SIG-M5 treated with dmso at 0.1 percent for 504 hours (cell line): ENCODE measurements around the gene CBX8.

Experiments
- DNase-seq: peaks from one replicate; lab custom pipeline; 2025; ENCODE audit not compliant: unreplicated experiment; lab: John Stamatoyannopoulos, UW

CBX8 gene

GRCh38 chr17:79806863-79807720, 10.2 kb upstream of the CBX8 start:
- no peak for DNase-seq

- DNase-seq, result no peak
These were observed 9.5 kb upstream of the CBX8 start for GRCh38 chr17:79806446-79806760.

DNA sequence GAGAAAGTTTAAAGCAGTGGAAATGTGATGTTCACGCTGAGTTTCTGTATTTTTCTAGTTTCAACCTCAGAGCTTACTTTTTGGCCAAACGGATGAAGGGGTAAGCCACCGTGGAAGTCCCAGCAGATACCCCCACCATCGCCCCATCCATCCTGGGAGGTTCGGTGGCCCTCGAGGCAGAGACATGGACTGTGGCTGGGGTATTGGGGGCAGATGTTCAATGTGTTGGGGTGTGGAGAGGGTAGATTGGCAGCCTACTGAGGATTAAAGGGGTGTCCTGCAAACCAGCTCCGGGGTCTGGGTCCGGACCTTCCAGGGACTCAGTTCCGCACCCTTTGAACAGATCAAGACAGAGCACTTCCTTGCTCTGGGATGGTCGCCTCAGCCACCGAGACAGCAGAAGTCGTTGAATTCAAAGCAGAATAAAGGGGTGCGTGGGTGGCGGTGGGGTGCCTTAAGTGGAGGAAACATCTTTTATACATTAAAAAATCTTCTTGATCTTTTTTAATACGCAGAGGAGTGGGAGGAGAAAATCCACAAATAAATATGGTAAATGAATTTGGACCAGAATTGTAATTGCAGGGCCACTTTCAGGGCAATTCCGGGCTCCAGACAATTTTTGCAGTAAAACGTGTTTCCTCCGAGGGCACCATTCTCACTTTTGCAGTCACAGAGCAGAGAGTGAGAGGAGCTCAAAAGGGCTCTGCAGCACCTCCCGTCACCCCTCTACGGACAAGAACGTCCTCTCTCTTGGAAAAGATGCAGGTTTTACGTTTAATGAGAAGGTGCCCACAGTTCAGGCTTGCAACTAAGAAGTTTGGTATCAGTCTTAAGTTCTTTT, 8.2 kb upstream of the CBX8 start:
- no peak for DNase-seq

- DNase-seq, result peak; percentile 80
These were observed 7.3 kb upstream of the CBX8 start for GRCh38 chr17:79803997-79804855.

DNA sequence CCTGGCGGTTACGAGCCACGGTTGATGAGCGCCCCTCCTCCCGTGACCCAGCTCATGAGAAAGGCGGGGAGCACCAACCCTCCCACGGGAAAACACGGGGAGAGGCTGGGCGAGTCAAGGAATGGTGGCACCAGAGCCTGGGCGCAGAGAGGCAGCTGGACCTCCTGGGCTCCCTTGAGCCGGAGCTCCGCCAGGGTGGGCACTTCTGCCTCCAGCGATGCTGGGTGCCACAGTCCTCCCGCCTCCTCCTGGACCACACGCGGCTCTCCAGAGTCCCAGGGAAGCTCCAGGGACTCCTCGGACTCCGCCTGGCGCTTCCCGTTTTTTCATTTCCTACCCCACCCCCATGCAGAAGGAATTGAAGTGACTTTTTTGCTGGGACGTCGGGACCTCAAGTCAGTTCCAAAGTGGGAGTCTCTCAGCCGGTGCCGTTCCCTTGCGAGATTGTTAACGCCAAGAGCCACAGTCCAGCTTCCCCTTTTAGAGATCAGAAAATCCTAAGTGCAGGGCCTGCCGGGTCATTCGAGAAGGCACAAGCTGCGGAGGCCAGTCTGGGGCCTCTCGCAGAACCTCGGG, 6.6 kb upstream of the CBX8 start:
- DNase-seq, result peak; percentile 43

DNA sequence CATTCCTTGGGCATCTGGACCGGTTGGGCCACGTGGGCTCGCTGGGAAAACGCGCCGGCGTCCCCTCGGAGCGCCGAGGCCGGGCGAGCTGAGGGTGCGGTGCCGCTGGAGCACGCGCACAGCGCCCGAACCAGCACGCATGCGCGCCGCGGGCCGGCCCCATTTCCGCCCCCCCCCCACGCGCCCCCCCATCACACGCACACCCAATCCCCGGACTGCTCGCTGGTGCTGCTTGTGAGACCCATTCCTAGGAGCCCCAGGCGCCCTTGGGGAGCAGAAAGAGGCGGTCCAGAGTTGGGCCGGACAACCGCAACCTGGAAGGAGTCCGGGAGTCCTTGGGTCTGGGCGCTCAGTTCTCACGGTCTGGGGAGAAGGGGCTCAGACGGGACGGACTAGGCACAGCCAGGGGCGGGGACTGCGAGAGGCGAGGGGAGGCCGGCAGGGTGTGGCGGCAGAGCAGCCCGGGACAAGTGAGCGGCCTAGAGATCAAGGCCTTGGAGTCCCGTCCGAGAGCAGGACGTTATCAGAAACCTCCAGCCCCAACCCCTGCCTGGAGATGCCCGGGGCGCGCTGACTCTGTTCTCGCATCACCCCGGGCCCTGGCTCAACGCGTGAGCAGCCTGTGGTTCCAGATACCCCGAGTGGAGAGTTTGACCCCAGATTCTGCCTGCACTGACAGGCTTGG, 6.0 kb upstream of the CBX8 start:
- no peak for DNase-seq

GRCh38 chr17:79802039-79802735, 5.3 kb upstream of the CBX8 start:
- DNase-seq, result no peak

GRCh38 chr17:79801156-79802038, 4.5 kb upstream of the CBX8 start:
- peak; percentile 77 for DNase-seq

DNA sequence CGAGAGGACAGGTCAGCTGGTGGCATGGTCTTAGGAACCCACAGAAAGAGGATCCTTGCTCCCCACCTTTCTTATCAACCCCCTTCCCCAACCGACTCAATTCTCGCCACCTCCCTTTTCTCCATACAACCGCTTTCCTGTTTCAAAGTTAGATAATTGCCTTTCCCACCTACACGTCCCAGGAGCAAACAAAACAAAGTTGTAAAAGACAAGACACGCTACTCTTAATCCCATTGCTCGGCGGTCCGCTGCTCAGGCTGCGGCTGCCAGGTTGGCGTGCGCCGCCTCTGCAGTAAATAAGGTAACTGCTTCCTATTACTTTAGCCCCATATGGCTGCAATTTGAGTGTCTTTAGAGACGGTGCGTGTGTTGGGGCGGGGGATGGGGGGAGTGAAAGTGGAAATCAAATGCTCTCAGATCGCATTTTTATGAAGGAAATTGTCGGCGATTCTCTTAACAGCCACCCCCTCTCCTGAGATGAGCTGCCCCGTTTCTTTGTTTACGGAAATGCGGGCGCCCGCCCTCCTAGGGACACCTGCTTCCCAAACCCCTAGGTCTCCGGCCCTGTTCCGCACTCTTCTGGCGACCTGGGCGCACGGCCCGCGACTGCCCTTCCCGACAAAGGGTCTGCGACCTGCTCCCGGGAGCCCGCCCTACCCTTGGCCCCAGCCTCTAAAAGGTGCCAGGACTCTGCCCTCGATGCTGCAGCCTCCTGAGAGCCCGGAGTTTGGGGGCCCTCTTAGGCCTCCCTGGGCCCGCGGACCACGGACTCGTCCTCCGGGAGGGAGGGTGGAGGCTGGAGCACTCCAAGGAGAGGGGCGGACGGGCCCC, 3.7 kb upstream of the CBX8 start:
- peak; percentile 64 for DNase-seq

DNA sequence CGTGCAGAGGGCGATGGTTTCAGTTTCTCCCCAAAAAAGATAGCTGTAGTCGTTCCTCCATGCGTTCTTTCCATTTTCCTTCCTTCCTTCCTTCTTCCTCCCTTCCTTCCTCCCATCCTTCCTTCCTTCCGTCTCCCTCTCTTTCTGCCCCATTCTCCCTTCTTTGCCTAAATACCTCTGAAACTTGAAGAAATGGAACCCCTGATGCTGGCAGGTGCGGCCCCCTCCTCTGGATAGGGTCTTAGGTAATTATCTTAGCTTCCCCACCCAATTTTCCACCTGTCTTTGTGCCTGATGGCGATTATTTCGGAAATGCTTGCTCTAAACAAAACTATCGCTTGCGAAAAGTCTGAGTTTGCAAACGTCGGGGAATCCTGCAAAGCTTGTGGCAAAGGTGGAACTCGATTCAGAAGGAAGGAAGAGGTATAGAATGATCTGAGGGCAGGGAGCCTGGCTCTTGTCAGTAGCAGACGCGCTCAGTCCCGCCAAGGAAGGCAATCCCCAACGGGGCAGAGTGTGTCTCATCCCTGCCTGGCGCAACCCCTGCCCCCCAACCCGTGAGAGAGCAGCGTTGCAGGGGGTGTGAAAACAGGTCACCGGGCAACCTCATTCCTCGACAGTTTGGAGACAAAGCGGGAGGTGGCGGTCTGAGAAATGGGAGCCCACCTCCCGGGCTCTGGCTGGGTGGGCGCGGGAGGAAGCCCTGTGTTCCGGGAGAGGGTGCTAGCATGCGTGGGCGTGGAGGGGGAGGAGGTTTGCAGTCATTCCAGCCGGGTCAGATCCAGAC, 2.9 kb upstream of the CBX8 start:
- no peak for DNase-seq

DNA sequence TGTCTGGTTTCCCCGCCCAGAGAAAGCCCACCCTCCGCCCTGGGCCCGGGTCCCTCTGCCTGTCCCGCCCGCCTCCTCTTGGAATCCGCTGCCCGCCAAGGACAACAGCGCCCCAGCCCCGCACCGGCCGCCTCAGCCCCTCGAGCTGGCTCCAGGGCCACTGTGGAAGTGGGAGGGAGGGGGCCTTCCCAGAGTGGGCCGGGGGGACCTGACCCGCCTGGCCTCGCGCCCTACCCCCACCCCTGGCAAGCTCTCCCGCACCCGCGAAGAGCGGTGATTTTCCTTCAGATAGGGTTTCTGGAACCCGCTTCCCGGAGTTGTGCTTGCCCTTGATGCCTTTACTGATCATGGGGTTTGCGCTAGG, 2.3 kb upstream of the CBX8 start:
- no peak for DNase-seq

- no peak for DNase-seq
These were observed 1.7 kb upstream of the CBX8 start for GRCh38 chr17:79798299-79799173.

GRCh38 chr17:79797492-79798298, 818 bp upstream of the CBX8 start:
- DNase-seq, result no peak

DNA sequence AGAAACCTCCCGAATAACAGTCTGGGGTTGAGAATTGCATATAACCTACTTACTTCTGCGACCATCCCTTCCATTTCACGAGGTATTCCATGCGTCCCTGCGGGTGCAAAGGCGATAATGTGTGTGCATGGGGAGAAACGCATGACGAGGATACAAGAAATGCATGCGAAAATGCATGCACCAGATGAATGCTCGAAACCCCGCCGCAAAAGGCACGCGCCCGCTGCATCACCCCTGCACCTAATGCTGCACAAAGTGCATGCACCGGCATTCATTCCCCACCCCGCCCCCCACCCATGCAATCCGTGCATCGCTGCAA, 474 bp downstream of the CBX8 start:
- DNase-seq, result no peak

DNA sequence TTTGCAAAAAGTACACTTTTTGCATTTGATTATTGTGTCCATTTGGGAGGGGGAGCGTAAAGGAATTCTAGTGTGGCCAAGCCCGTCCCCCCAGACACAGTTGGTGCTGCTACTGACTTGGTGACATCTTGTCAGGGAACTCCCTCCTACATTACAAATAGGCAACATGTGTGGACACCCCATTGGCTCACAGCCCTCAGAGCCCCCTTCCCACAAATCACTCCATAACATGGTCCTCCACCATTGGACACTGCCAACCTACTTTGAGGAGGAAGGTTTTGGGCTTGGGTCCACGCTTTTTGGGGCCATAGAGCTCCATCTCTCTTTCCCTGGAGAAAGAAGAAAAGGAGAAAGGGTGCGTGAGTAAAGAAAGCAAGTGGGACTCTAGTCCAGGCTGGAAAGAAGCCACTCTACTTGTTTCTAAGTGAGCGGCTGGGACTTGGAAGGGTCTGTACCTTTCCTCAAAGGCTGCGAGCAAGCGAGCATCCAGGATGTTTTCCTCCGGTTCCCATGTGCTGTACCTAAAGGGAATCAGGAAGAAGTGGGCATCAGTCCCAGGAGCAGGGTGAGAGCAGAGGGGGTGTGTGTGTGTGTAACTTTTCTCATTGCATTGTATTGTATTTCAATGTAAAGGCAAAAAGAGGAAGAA, 958 bp downstream of the CBX8 start:
- DNase-seq, result peak; percentile 75
